H1 (cell line): ENCODE results near the gene LRRC3C. TPM values are rescaled to one million over a fixed set of nuclear protein-coding genes. Genes with fewer than 3 reads are reported as not detected.

Source experiments
- CTCF ChIA-PET: fragments of 300-600 bp; sonication (Branson Sonifier 250); formaldehyde crosslinking; loops from one replicate; lab custom pipeline; 2021; ENCODE audit not compliant: partially characterized antibody; lab: Charles Lee
- POLR2A ChIA-PET: fragments of 300-600 bp; sonication (Branson Sonifier 250); formaldehyde crosslinking; loops from one replicate; lab custom pipeline; 2021; ENCODE audit warnings: inconsistent platforms; ENCODE audit not compliant: partially characterized antibody; lab: Charles Lee
- DNase-seq, 2 experiments: peaks; one replicate each; pipeline versions ENCODE4 v3.0.0 to v3.0.0-alpha.2; 2010 to 2022; ENCODE audit warnings: low spot score in 2 of 2, low read depth in 1 of 2, mixed read lengths in 1 of 2
- FAIRE-seq: peaks from 2 replicates; lab custom pipeline; 2011; peaks lifted over from hg19 to GRCh38; lab: Jason Lieb, UNC
- H2AFZ ChIP-seq: 2 replicates; pipeline ENCODE4 v1.8.1; 2012; ENCODE audit warnings: low read length, inconsistent platforms
- H2AK5ac ChIP-seq: 2 replicates; pipeline ENCODE4 v1.6.1; 2013; ENCODE audit warnings: low read depth, low read length
- H2BK120ac ChIP-seq: replicated peaks from 2 replicates; pipeline ENCODE3; 2013; ENCODE audit warnings: low read depth, low read length, inconsistent platforms
- H2BK12ac ChIP-seq: 2 replicates; pipeline ENCODE4 v1.6.1; 2013; ENCODE audit warnings: low read depth, low read length
- H2BK15ac ChIP-seq: 2 replicates; pipeline ENCODE4 v1.6.1; 2013; ENCODE audit warnings: low read length
- H2BK20ac ChIP-seq: 2 replicates; pipeline ENCODE4 v1.6.1; 2013; ENCODE audit warnings: low read length
- H2BK5ac ChIP-seq: 2 replicates; pipeline ENCODE4 v1.6.1; 2013; ENCODE audit warnings: low read depth, low read length
- H3K14ac ChIP-seq: 2 replicates; pipeline ENCODE4 v1.6.1; 2013; ENCODE audit warnings: inconsistent platforms; ENCODE audit not compliant: insufficient read length
- H3K18ac ChIP-seq: 2 replicates; pipeline ENCODE4 v1.6.1; 2013; ENCODE audit warnings: low read length; ENCODE audit errors: extremely low read depth
- H3K23ac ChIP-seq: 2 replicates; pipeline ENCODE4 v1.6.1; 2013; ENCODE audit warnings: inconsistent platforms; ENCODE audit not compliant: insufficient read length
- H3K23me2 ChIP-seq: 2 replicates; pipeline ENCODE4 v1.6.1; 2013; ENCODE audit warnings: low read depth, low read length
- H3K27ac ChIP-seq: 2 replicates; pipeline ENCODE4 v1.6.1; 2011; ENCODE audit warnings: low read depth, low read length, inconsistent platforms
- H3K27me3 ChIP-seq, 4 experiments: replicated peaks in 1 of 4; 1 replicate in 1 of 4; 2 replicates in 3 of 4; pipeline versions ENCODE4 v1.6.1 to v1.8.1; 2011 to 2013; ENCODE audit warnings: low read length in 3 of 4, mild to moderate bottlenecking in 3 of 4, inconsistent platforms in 2 of 4, mixed read lengths in 2 of 4, moderate library complexity in 1 of 4; ENCODE audit not compliant: control insufficient read depth in 3 of 4, insufficient read depth in 3 of 4; ENCODE audit errors: extremely low read depth in 1 of 4
- H3K36me3 ChIP-seq, 4 experiments: 2 replicates each; pipeline versions ENCODE4 v1.6.1 to v1.8.1; 2011 to 2013; ENCODE audit warnings: mild to moderate bottlenecking in 4 of 4, low read length in 3 of 4, moderate library complexity in 2 of 4, control low read depth in 1 of 4, inconsistent platforms in 1 of 4; ENCODE audit not compliant: insufficient read depth in 4 of 4, control insufficient read depth in 2 of 4
- H3K4ac ChIP-seq: replicated peaks from 2 replicates; pipeline ENCODE3; 2013; ENCODE audit warnings: low read length, low read depth, mixed read lengths, inconsistent platforms; ENCODE audit not compliant: insufficient read length
- H3K4me1 ChIP-seq, 4 experiments: replicated peaks in 1 of 4; 1 replicate in 1 of 4; 2 replicates in 3 of 4; pipeline versions ENCODE4 v1.6.1 to v1.8.1; 2011 to 2013; ENCODE audit warnings: low read length in 3 of 4, inconsistent platforms in 2 of 4, mixed read lengths in 1 of 4; ENCODE audit not compliant: insufficient read depth in 4 of 4, control insufficient read depth in 3 of 4
- H3K4me2 ChIP-seq, 2 experiments: 2 replicates each; pipeline versions ENCODE4 v1.6.1 to v1.8.1; 2011 to 2013; ENCODE audit warnings: low read depth in 2 of 2, low read length in 2 of 2, control low read depth in 1 of 2, inconsistent platforms in 1 of 2, mild to moderate bottlenecking in 1 of 2; ENCODE audit not compliant: insufficient read depth in 1 of 2
- H3K4me3 ChIP-seq, 4 experiments: fragments of 200-600, 300-600 bp in 1 of 4; sonication (generic), shearing (Covaris generic), sonication (Bioruptor Twin) in 1 of 4; 2 replicates each; pipeline versions ENCODE4 v1.5.1 to v1.8.1; 2011 to 2016; ENCODE audit warnings: low read length in 4 of 4, low read depth in 3 of 4, control low read depth in 2 of 4, inconsistent platforms in 2 of 4, mild to moderate bottlenecking in 2 of 4, mixed read lengths in 1 of 4, moderate library complexity in 1 of 4; ENCODE audit not compliant: insufficient read depth in 2 of 4; ENCODE audit errors: extremely low read depth in 1 of 4
- H3K56ac ChIP-seq: replicated peaks from 2 replicates; pipeline ENCODE3; 2013; ENCODE audit warnings: low read depth, mild to moderate bottlenecking, mixed read lengths, low read length, inconsistent platforms; ENCODE audit not compliant: insufficient read length
- H3K79me1 ChIP-seq: 2 replicates; pipeline ENCODE4 v1.6.1; 2013; ENCODE audit warnings: low read depth, low read length, control low read depth
- H3K79me2 ChIP-seq, 2 experiments: 2 replicates each; pipeline versions ENCODE4 v1.6.1 to v1.8.1; 2012 to 2013; ENCODE audit warnings: low read length in 2 of 2, mild to moderate bottlenecking in 2 of 2, inconsistent platforms in 1 of 2; ENCODE audit not compliant: insufficient read depth in 2 of 2, control insufficient read depth in 1 of 2
- H3K9ac ChIP-seq, 4 experiments: replicated peaks in 1 of 4; 1 replicate in 1 of 4; 2 replicates in 3 of 4; pipeline versions ENCODE4 v1.6.1 to v1.8.1; 2011 to 2013; ENCODE audit warnings: low read depth in 3 of 4, low read length in 3 of 4, control low read depth in 2 of 4, mild to moderate bottlenecking in 2 of 4, moderate library complexity in 2 of 4, inconsistent platforms in 1 of 4; ENCODE audit errors: extremely low read depth in 1 of 4
- H3K9me3 ChIP-seq, 2 experiments: 2 replicates each; pipeline versions ENCODE4 v1.6.1 to v1.8.1; 2012 to 2013; ENCODE audit warnings: mild to moderate bottlenecking in 2 of 2, moderate library complexity in 2 of 2, control low read depth in 1 of 2, inconsistent platforms in 1 of 2, low read depth in 1 of 2, low read length in 1 of 2, mixed read lengths in 1 of 2; ENCODE audit not compliant: insufficient read depth in 2 of 2
- H4K20me1 ChIP-seq, 2 experiments: replicated peaks in 1 of 2; 2 replicates each; pipeline versions ENCODE3 to v1.8.1; 2011 to 2013; ENCODE audit warnings: inconsistent platforms in 2 of 2, low read length in 2 of 2, mild to moderate bottlenecking in 1 of 2; ENCODE audit not compliant: insufficient read depth in 2 of 2, control insufficient read depth in 1 of 2
- H4K5ac ChIP-seq: 2 replicates; pipeline ENCODE4 v1.6.1; 2013; ENCODE audit warnings: low read length, low read depth, mixed read lengths, inconsistent platforms; ENCODE audit not compliant: insufficient read length
- H4K8ac ChIP-seq: 2 replicates; pipeline ENCODE4 v1.8.0; 2013; ENCODE audit warnings: mild to moderate bottlenecking, moderate library complexity, low read length, inconsistent platforms; ENCODE audit not compliant: insufficient read depth; ENCODE audit errors: extremely low read depth
- H4K91ac ChIP-seq: replicated peaks from 2 replicates; pipeline ENCODE3; 2013; ENCODE audit warnings: low read length, mixed read lengths, inconsistent platforms; ENCODE audit not compliant: insufficient read length
- ATF3 ChIP-seq: IDR thresholded peaks from 2 replicates; pipeline ENCODE4 v1.6.1; 2011; ENCODE audit warnings: low read depth, mild to moderate bottlenecking, low read length; ENCODE audit not compliant: insufficient read depth
- BCL11A ChIP-seq, 2 experiments: IDR thresholded peaks; one replicate each; pipeline ENCODE4 v1.6.1; 2011; ENCODE audit warnings: low read depth in 2 of 2, low read length in 2 of 2, mild to moderate bottlenecking in 2 of 2
- EP300 ChIP-seq, 2 experiments: IDR thresholded peaks; 1 replicate in 1 of 2; 2 replicates in 1 of 2; pipeline ENCODE4 v1.6.1; 2011 to 2012; ENCODE audit warnings: low read depth in 2 of 2, low read length in 2 of 2, mild to moderate bottlenecking in 2 of 2, borderline replicate concordance in 1 of 2, inconsistent platforms in 1 of 2, moderate library complexity in 1 of 2
- EZH2 ChIP-seq: fragments of 200-600 bp; sonication (generic); IDR thresholded peaks from 2 replicates; pipeline ENCODE4 v1.7.1; 2012; ENCODE audit warnings: low read depth, mild to moderate bottlenecking, moderate library complexity, low read length, inconsistent platforms; ENCODE audit not compliant: severe bottlenecking
- RAD21 ChIP-seq, 2 experiments: IDR thresholded peaks in 1 of 2; conservative IDR thresholded peaks in 1 of 2; 2 replicates each; pipeline ENCODE4 v1.6.1; 2011; ENCODE audit warnings: low read depth in 2 of 2, low read length in 2 of 2, improper control_type of control experiment in 1 of 2, inconsistent platforms in 1 of 2, mild to moderate bottlenecking in 1 of 2, moderate library complexity in 1 of 2
- SIRT6 ChIP-seq: IDR thresholded peaks from one replicate; pipeline ENCODE4 v1.7.1; 2012; ENCODE audit warnings: low read length, inconsistent platforms
- SP2 ChIP-seq: IDR thresholded peaks from 2 replicates; pipeline ENCODE4 v1.6.1; 2012; ENCODE audit warnings: mild to moderate bottlenecking, low read length, inconsistent platforms
- WGBS, 2 experiments: shearing (Covaris generic) in 1 of 2; methylation state at CpG; one replicate each; pipeline versions ENCODE4 v1.1.6 to v1.1.7; 2013 to 2015; ENCODE audit warnings: low lambda C conversion rate in 2 of 2, mixed read lengths in 2 of 2, inconsistent platforms in 1 of 2, low coverage in 1 of 2, missing lambda C conversion rate in 1 of 2; ENCODE audit not compliant: insufficient replicate concordance in 2 of 2, insufficient coverage in 1 of 2, insufficient read length in 1 of 2; ENCODE audit errors: extremely low coverage in 1 of 2, missing lambda C conversion rate in 1 of 2; 5-methylcytosine and 5-hydroxymethylcytosine counted together
- polyA plus RNA-seq, 7 experiments: library from polyadenylated mRNA; depleted of rRNA in 3 of 7; stranded (reverse) in 5 of 7; unstranded in 2 of 7; fragments of >200 nt in 5 of 7; fragments of 200-250 nt in 2 of 7; gene quantifications; 1 replicate in 5 of 7; 2 replicates in 1 of 7; 4 replicates in 1 of 7; pipeline versions ENCODE4 v1.2.1 to v1.2.3, GENCODE V29; 2011 to 2013; ENCODE audit warnings: missing spikeins in 2 of 7, mixed read lengths in 2 of 7
- total RNA-seq: library from RNA; stranded (reverse); fragmentation: NEBNext Ultra II Directional; extraction: Animal tissue kit (Norgen Biotek cat#: 25700); gene quantifications from 2 replicates; pipeline ENCODE4 v1.2.1, GENCODE V29; 2021

The LRRC3C gene
- total and polyA plus RNA-seq, 2 of the 8 experiments (the other 6 are each of a cell fraction or from before 2014, with no cell fraction given), result not detected

GRCh38 chr17:39946551-39947330 lies 19.2 kb downstream of the LRRC3C start:
- Histone ChIP-seq H3K36me3 (no peaks in the 10 kb centered on the region), H3K23me2 (no peaks in the 10 kb centered on the region), H3K56ac (no peak overlapping the region), H3K9ac (no peak overlapping the region), H3K14ac (no peak overlapping the region), H3K4ac (no peak overlapping the region), H2BK5ac (no peak overlapping the region), H4K20me1 (no peaks in the 10 kb centered on the region), H3K27me3 (no peaks in the 10 kb centered on the region), H3K9me3 (no peaks in the 10 kb centered on the region), H3K23ac (no peak overlapping the region), H3K27ac (no peak overlapping the region), H2BK20ac (no peak overlapping the region), H3K4me1 (peaks cover 0 to 7% (median 1%) of the 10 kb centered on the region in 4 experiments; a peak in 5 of 7 replicates), H3K18ac (no peak overlapping the region), H4K8ac (peak overlapping the region; percentile 6; the same call in 1 of the 2 replicates), H4K91ac (no peak overlapping the region), H2BK120ac (no peak overlapping the region), H4K5ac (no peak overlapping the region), H2BK12ac (no peak overlapping the region), H3K4me3 (no peak overlapping the region), H2BK15ac (no peak overlapping the region), H2AK5ac (no peak overlapping the region), H3K79me2 (no peaks in the 10 kb centered on the region), H3K4me2 (no peak overlapping the region), H2AFZ (no peak overlapping the region), H3K79me1 (no peaks in the 10 kb centered on the region)
- 86% methylated on average over 14 of the region's 15 CpGs; no CpG with 5 or more reads in 1 of the 2 experiments for WGBS, 2 experiments
- DNase-seq, result no peak
- CTCF ChIA-PET, result interaction anchor here (0.9 to 5.9 kb wide), 4 partner anchors 8 to 112 kb away, joined by 3 to 28 read pairs (median 6); no protein-coding TSS in a partner anchor
- POLR2A ChIA-PET, result interaction anchor here (1.3 kb wide), 1 partner anchor 12 kb away, joined by 5 read pairs; no protein-coding TSS in a partner anchor
- no peak for FAIRE-seq
- TF ChIP-seq EP300 (IDR thresholded peaks at IDR 0.05; ENCODE audit: borderline replicate concordance in 1 of 2, low read depth in 2 of 2, low read length in 2 of 2) (no peak), EZH2 (no peak), BCL11A (IDR thresholded peaks at IDR 0.05; ENCODE audit: low read depth in 2 of 2, low read length in 2 of 2) (no peak), ATF3 (no peak), SIRT6 (no peak), RAD21 (IDR thresholded peaks at IDR 0.05 in 1 of 2, conservative IDR thresholded peaks at IDR 0.05 in 1 of 2; ENCODE audit: low read depth in 2 of 2, low read length in 2 of 2) (no peak), SP2 (no peak)
